Stimulated activated CD4-positive, alpha-beta T cell treated with anti-CD3 and anti-CD28 coated beads, TNF-alpha, amount 100 ng/mL, for 24 hours (primary cell): ENCODE measurements around the gene CAPN11.

Experiments
- DNase-seq, 3 experiments: peaks; one replicate each; pipeline ENCODE4 v3.0.0-alpha.2; 2020; ENCODE audit warnings: low read depth in 3 of 3

The CAPN11 gene

DNA sequence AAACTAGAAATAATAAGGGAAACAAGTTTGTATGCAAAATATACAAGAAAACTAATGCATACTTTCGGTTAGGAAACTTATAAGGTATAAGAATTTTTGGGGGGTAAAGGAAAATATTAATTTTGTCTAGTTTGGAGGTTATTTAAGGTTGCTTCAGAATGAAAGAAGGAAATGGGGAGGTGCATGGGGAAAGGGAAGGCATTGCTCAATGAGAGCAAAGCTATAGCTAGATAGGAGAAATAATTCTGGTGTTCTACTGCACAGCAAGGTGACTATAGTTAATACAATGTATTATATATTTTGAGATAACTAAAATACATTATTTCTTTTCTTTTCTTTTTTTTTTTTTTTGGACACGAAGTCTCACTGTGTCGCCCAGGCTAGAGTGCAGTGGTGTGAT lies 52.7 kb downstream of the CAPN11 start:
- no peak for DNase-seq

GRCh38 chr6:44214307-44214706 lies 55.7 kb downstream of the CAPN11 start:
- no peak for DNase-seq

DNA sequence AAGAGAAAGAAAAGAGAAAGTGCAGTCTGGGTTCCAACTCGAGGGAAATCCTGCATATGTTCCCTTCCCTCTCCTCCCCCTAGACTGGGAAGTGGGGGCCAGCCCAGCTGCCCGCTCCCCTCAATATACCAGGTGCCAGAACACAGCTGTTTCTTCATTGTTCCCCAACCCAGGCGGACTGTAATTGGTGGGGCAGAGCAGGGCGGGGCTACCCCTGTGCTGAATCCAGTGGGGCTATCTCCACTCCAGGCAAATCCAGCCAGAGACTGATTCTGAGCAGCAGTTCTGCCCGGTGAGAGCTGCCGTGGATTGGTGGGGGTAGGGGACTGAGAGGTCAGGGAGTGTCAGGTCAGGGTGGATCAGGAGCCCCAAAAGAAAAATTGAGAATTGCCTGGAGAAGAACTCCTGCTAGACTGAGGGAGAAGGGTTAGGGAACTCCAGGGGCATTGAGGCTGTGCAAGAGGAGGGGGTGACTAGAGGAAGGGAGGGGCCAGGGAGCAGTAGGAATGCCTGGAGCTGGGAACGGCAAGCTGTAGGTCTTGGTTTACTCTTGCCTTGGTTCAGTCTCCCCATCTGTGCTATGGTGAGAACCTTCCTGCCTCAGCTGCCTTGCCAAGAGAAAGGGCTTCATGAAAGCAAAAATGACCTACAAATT lies 58.2 kb downstream of the CAPN11 start, which contains the start of gene MYMX:
Gene MYMX, plus strand, starts transcription at position 250 of the 655 bp plus-strand sequence. CDS start 546 bp downstream, outside the sequence.
- DNase-seq = no peak

DNA sequence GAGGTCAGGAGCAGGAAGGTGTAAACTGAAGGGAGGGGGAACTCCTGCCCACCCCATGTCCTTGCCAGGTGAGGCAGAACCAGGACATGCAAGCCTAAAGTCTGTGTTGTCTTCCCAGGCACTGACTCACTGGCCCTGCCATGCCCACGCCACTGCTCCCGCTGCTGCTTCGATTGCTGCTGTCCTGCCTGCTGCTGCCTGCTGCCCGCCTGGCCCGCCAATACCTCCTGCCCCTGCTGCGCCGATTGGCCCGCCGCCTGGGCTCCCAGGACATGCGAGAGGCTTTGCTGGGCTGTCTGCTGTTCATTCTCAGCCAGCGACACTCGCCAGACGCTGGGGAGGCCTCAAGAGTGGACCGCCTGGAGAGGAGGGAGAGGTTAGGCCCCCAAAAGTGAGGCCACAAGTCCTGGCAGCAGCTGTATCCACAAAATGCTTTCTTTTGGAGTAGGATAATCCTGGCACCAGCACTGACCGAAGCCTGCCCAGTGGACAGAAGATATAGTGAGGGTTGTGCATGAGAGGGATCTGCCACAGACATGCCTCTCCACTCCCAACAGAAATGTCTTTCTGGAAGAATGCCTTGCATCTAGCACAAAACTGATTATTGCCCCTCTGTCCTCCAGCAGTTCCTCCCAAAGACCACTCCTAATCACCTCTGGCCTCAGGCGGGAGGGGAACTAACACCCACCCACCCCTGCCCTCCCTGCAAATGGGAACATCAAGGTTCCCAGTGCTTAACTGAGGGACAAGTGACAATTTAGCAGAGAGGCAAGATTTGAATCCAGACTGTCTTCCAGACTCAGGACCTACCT lies 58.9 kb downstream of the CAPN11 start:
- no peak for DNase-seq

- no peak for DNase-seq
These were observed 60.6 kb downstream of the CAPN11 start for GRCh38 chr6:44219053-44219814.

DNA sequence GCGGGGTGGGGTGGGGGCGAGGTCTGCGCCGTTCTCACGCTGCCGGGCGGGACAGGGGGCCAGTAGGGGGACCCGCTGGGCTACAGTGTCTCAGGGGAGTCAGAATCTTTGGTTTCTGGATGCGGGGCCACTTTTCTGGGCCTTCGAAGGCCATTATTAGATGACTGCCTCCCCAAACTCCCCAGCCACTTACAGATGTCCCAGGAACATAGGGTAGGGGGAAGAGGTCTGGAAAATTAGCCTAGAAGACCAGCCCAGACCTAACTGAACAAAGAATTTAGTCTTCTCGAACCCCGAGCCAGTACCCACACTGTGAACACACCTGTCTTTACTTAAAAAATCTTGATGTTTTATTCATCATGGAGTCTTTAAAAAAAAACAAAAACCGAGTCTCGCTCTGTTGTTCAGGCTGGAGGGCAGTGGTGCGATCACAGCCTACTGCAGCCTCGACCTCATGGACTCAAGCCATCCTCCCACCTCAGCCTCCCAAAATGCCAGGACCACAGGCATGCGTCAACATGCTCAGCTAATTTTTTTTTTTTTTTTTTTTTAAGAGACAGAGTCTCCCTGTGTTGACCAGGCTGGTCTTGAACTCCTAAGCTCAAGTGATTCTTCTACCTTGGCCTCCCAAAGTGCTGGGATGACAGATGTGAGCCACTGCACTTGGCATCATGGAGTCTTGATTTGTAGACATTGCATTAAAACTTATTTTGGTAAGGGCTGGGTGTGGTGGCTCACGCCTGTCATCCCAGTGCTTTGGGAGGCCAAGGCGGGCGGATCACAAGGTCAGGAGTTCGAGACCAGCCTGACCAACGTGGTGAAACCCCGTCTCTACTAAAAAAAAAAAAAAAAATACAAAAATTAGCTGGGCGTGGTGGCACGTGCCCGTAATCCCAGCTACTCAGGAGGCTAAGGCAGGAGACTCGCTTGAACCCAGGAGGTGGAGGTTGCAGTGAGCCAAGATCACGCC lies 61.5 kb downstream of the CAPN11 start:
- DNase-seq = no peak

- DNase-seq = no peak
These were observed 62.3 kb downstream of the CAPN11 start for GRCh38 chr6:44220913-44221290.

GRCh38 chr6:44221291-44221960 lies 62.8 kb downstream of the CAPN11 start:
- DNase-seq = peak in 2 of 3 experiments; percentile 29 to 75

- DNase-seq = no peak
These were observed 63.3 kb downstream of the CAPN11 start for GRCh38 chr6:44221961-44222335.

- no peak for DNase-seq
These were observed 64.1 kb downstream of the CAPN11 start for GRCh38 chr6:44222486-44223318.

DNA sequence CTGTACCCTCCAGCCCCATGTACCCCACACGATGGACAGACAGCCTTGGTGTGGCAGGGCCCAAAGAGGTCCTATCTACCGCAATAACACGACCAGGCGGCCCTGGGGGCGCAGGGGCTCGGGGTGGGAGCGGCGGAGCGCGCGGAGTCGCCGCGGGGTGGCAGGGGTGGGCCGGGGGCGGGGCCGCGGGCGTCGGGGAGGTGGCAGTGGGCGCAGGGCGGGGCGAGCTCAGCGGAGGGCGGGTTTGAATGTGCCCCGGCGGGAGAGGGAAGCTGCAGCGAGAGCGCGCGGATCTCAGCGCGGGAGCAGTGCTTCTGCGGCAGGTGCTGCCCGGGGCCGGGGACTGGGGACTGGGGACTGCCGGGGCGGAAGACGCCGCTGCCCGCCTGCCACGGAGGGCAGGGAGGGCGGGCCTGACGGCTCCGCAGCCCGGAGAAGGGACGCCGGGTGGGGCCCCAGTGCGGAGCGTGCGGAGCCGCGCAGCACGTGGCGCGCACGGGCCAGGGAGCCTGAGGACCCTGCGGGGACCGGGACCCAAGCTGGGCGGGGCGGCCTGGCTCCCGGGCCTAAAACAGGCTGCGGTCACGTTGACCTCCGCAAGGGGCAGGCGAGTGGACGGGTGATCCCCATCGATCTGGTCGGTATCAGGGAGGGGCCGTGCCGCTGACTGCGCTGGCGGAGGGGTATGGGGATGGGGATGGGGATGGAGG lies 64.9 kb downstream of the CAPN11 start, which contains the start of gene SLC29A1:
Gene SLC29A1, plus strand, starts transcription at position 277 of the 710 bp plus-strand sequence. CDS start 3,719 bp downstream, outside the sequence.
- DNase-seq = peak; percentile 69 to 89 (median 74)

DNA sequence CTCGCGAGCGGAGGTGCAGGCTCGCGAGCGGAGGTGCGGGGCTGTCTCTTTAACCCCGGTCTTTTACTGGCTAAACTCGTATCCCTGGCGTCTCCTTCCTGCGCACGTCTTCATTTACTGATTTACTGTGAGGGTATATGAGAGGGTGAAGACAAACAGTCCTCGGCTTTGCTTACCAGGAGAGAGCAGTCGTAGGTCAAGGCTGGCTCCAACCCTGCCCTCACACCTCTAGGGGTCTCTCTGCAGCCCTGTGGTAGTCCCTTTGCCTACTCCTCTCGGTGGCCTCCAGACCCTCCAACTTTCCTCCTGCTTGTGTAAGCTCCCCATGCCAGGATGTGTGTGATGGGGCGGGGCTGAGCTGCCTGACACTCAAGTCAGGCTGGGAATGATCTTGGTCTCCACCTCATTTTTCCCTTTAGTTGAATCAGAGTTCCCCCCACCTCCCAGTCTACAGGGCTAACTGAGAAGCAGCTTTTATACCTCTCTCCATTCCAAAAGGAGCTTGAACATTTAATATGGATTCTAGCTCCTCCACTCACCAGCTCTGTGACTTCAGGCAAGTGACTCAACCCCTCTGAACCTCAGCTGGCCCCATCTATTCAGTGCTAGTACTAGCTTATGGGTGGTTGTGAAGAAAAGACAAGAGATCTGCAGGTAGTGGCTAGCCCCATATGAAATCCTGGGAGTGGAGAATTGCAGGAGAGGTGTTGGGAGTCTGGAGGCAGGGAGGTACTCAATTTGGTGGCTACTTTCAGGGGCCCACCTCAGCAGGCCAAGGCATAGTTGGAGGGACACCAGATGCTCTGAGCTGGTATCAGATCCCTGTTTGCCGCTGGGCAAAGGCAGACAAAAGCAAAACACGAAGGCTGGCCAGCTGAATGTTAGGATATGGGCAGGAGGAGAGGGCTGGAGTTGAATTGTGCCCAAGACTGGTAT lies 65.7 kb downstream of the CAPN11 start:
- DNase-seq = no peak

DNA sequence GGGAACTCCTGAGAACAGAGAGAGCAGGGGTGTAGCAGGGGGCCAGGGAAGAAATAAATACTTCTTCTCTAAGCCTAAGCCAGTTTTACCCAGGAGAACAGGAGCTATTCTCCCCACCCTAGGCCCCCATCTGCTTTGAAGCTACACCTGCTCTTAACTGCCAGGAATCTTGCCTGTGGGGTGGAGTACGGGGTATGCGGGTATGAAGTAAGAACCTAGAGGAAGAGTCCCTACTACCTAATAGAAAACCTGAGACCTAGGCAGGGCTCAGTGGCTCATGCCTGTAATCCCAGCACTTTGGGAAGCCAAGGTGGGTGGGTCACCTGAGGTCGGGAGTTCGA lies 66.3 kb downstream of the CAPN11 start:
- no peak for DNase-seq

DNA sequence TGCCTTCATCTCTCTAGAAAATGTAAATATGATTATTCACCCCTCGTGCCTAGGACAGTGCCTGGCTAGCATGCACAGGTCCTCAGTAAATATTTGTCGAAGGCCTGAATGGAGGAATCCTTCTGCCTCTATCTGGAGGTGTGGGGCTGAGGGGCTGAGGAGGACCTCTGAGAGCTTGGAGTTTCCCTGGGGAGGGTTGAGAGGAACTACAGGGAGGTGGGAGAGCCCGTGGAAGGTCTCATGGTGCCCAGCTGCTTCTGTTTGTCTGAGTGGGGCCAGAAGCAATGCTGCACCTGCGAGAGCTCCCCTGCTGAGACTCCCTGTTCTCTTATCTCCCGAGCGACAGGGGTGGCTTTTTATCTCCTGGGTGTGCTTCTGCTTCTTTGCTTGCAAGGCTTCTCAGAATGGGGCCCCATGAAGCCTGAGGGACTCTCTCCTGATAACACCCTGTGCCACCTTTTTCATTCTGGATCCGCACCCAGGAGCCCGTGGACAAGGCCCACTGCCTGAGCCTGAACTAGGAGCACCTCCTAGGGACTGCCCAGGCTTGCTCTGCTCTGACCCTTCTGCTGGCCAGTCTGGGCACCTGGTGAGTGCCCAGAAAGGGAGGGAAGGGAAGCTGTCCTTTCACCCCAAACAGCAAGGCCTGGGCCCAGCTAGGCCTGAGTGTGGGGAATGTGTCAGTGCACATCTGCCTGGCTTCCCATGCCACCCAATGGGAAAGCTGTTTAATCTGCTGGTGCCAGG lies 67.1 kb downstream of the CAPN11 start:
- no peak for DNase-seq

GRCh38 chr6:44226368-44227147 lies 67.9 kb downstream of the CAPN11 start:
- DNase-seq = no peak

- no peak for DNase-seq
These were observed 68.7 kb downstream of the CAPN11 start for GRCh38 chr6:44227148-44227793.
